Nephron (organoid): ENCODE data around the gene YWHAH.

Source experiments
- H3K27ac Mint-ChIP-seq, 3 experiments: 2 replicates each; pipeline ENCODE4 v1.8.0; 2020; ENCODE audit warnings: mixed read lengths in 3 of 3, mild to moderate bottlenecking in 2 of 3, moderate library complexity in 1 of 3
- H3K27me3 Mint-ChIP-seq: 2 replicates; pipeline ENCODE4 v1.8.0; 2021; ENCODE audit warnings: low read depth, mild to moderate bottlenecking, moderate library complexity, mixed read lengths
- H3K36me3 Mint-ChIP-seq: 2 replicates; pipeline ENCODE4 v1.8.0; 2020; ENCODE audit warnings: low read depth, mixed read lengths
- H3K4me1 Mint-ChIP-seq: 2 replicates; pipeline ENCODE4 v1.8.0; 2020; ENCODE audit warnings: mixed read lengths
- H3K4me3 Mint-ChIP-seq, 3 experiments: 2 replicates each; pipeline ENCODE4 v1.8.0; 2020; ENCODE audit warnings: mild to moderate bottlenecking in 3 of 3, mixed read lengths in 3 of 3, moderate library complexity in 2 of 3
- H3K9me3 Mint-ChIP-seq: 2 replicates; pipeline ENCODE4 v1.8.0; 2020; ENCODE audit warnings: mixed read lengths
- CTCF ChIP-seq, 3 experiments: fragments of 200-600 bp; sonication (generic); IDR thresholded peaks; one replicate each; pipeline ENCODE4 v1.5.0; 2021; ENCODE audit warnings: antibody characterized with exemption in 3 of 3; ENCODE audit not compliant: unreplicated experiment in 3 of 3

The YWHAH gene

GRCh38 chr22:31940506-31940905 lies 3.8 kb upstream of the YWHAH start:
- H3K9me3 Mint-ChIP-seq = no peaks in the 10 kb centered on the region
- no peak overlapping the region for H3K27ac Mint-ChIP-seq
- peak overlapping the region in 1 of 3 experiments; percentile 51 for H3K4me3 Mint-ChIP-seq
- H3K36me3 Mint-ChIP-seq = no peaks in the 10 kb centered on the region
- no peak for TF ChIP-seq CTCF (IDR thresholded peaks at IDR 0.05; ENCODE audit: unreplicated experiment in 3 of 3)
- peaks cover 10% of the 10 kb centered on the region for H3K4me1 Mint-ChIP-seq
- H3K27me3 Mint-ChIP-seq = no peaks in the 10 kb centered on the region

- Mint-ChIP-seq H3K9me3 (no peaks in the 10 kb centered on the region), H3K4me1 (peaks cover 7% of the 10 kb centered on the region), H3K27me3 (no peaks in the 10 kb centered on the region), H3K27ac (peak overlapping the region; percentile 12 to 83 (median 52)), H3K4me3 (peak overlapping the region; percentile 56 to 75 (median 65)), H3K36me3 (no peaks in the 10 kb centered on the region)
- no peak for TF ChIP-seq CTCF (IDR thresholded peaks at IDR 0.05; ENCODE audit: unreplicated experiment in 3 of 3)
Measured at GRCh38 chr22:31942091-31942490, 2.2 kb upstream of the YWHAH start.

GRCh38 chr22:31943206-31943977 lies 943 bp upstream of the YWHAH start:
- H3K9me3 Mint-ChIP-seq = no peaks in the 10 kb centered on the region
- H3K4me3 Mint-ChIP-seq = peak overlapping the region; percentile 90 to 94 (median 93)
- no peak for TF ChIP-seq CTCF (IDR thresholded peaks at IDR 0.05; ENCODE audit: unreplicated experiment in 3 of 3)
- peaks cover 10% of the 10 kb centered on the region for H3K4me1 Mint-ChIP-seq
- H3K36me3 Mint-ChIP-seq = peaks cover 10% of the 10 kb centered on the region
- H3K27me3 Mint-ChIP-seq = no peaks in the 10 kb centered on the region
- H3K27ac Mint-ChIP-seq = peak overlapping the region; percentile 83 to 96 (median 90)

- H3K4me1 Mint-ChIP-seq = peaks cover 7% of the 10 kb centered on the region
Measured at GRCh38 chr22:31944700-31945442, 536 bp downstream of the YWHAH start.

GRCh38 chr22:31945443-31945855 lies 1.1 kb downstream of the YWHAH start:
- Mint-ChIP-seq H3K27me3 (no peaks in the 10 kb centered on the region), H3K4me1 (peaks cover 7% of the 10 kb centered on the region), H3K4me3 (no peak overlapping the region), H3K36me3 (peaks cover 21% of the 10 kb centered on the region), H3K9me3 (no peaks in the 10 kb centered on the region), H3K27ac (no peak overlapping the region)
- no peak for TF ChIP-seq CTCF (IDR thresholded peaks at IDR 0.05; ENCODE audit: unreplicated experiment in 3 of 3)

More at GRCh38 chr22:31944700-31945442, 536 bp downstream of the YWHAH start:
- no peaks in the 10 kb centered on the region for H3K27me3 Mint-ChIP-seq
- peaks cover 18% of the 10 kb centered on the region for H3K36me3 Mint-ChIP-seq
- H3K4me3 Mint-ChIP-seq = peak overlapping the region in 2 of 3 experiments; percentile 41 to 94
- no peak for TF ChIP-seq CTCF (IDR thresholded peaks at IDR 0.05; ENCODE audit: unreplicated experiment in 3 of 3)
- no peaks in the 10 kb centered on the region for H3K9me3 Mint-ChIP-seq
- H3K27ac Mint-ChIP-seq = peak overlapping the region in 1 of 3 experiments; percentile 90
